ENCODE results near the gene RBM26. TPM values are rescaled to one million over a fixed set of nuclear protein-coding genes. Genes with fewer than 3 reads are reported as not detected.

The RBM26 gene
- total and polyA plus RNA-seq, 4 donors = 6.4 to 18.4 (median 12.3) TPM

- H3K9me3 ChIP-seq (ENCODE audit: control insufficient read depth in 4 of 4, low read length in 3 of 4) = no peaks in the 10 kb centered on the region
- no peak overlapping the region for H3K27ac ChIP-seq (ENCODE audit: low read depth in 1 of 2, low read length in 2 of 2)
- no peak overlapping the region for H3K4me3 ChIP-seq (ENCODE audit: low read depth in 1 of 3, low read length in 3 of 3)
- H3K9ac ChIP-seq (ENCODE audit: low read depth in 1 of 2, low read length in 2 of 2) = no peak overlapping the region
- H3K4me1 ChIP-seq (ENCODE audit: control insufficient read depth in 4 of 4, insufficient read depth in 4 of 4, low read length in 3 of 4) = peaks cover under 1 to 7% (median 2%) of the 10 kb centered on the region in 4 donors
- no peaks in the 10 kb centered on the region for H3K27me3 ChIP-seq (ENCODE audit: control insufficient read depth in 4 of 4, insufficient read depth in 4 of 4, low read length in 3 of 4)
- WGBS = 92% methylated on average over 4 of the region's 4 CpGs
- H3K36me3 ChIP-seq (ENCODE audit: control insufficient read depth in 4 of 4, insufficient read depth in 3 of 4, low read depth in 1 of 4, low read length in 3 of 4) = no peaks in the 10 kb centered on the region
- no peak for DNase-seq (ENCODE audit: low spot score)
- TF ChIP-seq YY1 (IDR thresholded peaks at IDR 0.05) (no peak), REST (IDR thresholded peaks at IDR 0.05) (no peak), CTCF (IDR thresholded peaks at IDR 0.05; ENCODE audit: low read depth, low read length, missing input control) (no peak), HNF4A (conservative IDR thresholded peaks at IDR 0.05) (no peak), FOXA2 (IDR thresholded peaks at IDR 0.05) (no peak), RAD21 (IDR thresholded peaks at IDR 0.05) (no peak), TAF1 (conservative IDR thresholded peaks at IDR 0.05) (no peak), NR2F2 (IDR thresholded peaks at IDR 0.05) (no peak), SP1 (IDR thresholded peaks at IDR 0.05) (no peak), RXRA (IDR thresholded peaks at IDR 0.05) (no peak), GABPA (IDR thresholded peaks at IDR 0.05 in 1 of 2, conservative IDR thresholded peaks at IDR 0.05 in 1 of 2) (no peak), FOXA1 (IDR thresholded peaks at IDR 0.05) (no peak), ATF3 (IDR thresholded peaks at IDR 0.05) (no peak), HNF4G (IDR thresholded peaks at IDR 0.05) (no peak), EGR1 (IDR thresholded peaks at IDR 0.05; ENCODE audit: low read depth in 2 of 2) (no peak), JUND (IDR thresholded peaks at IDR 0.05) (no peak), MAX (IDR thresholded peaks at IDR 0.05) (no peak), ZBTB33 (IDR thresholded peaks at IDR 0.05) (no peak)
Observed at GRCh38 chr13:79387853-79388252, 18.2 kb downstream of the RBM26 start.
